ENCODE measurements around the gene CEP63.

DNA sequence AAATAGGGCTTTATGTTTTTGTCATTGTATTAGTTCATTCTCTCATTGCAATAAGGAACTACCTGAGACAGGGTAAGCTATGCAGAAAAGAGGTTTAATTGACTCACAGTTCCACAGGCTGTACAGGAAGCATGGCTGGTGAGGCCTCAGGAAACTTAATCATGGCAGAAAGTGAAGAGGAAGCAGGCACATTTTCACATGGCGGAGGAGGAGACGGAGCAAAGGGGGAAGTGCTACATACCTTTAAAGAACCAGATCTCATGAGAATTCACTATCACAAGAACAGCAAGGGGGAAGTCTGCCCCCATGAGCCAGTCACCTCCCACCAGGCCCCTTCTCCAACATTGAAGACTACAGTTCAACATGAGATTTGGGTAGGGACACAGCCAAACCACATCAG lies 25.6 kb downstream of the CEP63 start:
- TF ChIP-seq, protein P1, sequence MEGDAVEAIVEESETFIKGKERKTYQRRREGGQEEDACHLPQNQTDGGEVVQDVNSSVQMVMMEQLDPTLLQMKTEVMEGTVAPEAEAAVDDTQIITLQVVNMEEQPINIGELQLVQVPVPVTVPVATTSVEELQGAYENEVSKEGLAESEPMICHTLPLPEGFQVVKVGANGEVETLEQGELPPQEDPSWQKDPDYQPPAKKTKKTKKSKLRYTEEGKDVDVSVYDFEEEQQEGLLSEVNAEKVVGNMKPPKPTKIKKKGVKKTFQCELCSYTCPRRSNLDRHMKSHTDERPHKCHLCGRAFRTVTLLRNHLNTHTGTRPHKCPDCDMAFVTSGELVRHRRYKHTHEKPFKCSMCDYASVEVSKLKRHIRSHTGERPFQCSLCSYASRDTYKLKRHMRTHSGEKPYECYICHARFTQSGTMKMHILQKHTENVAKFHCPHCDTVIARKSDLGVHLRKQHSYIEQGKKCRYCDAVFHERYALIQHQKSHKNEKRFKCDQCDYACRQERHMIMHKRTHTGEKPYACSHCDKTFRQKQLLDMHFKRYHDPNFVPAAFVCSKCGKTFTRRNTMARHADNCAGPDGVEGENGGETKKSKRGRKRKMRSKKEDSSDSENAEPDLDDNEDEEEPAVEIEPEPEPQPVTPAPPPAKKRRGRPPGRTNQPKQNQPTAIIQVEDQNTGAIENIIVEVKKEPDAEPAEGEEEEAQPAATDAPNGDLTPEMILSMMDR (IDR thresholded peaks at IDR 0.05; ENCODE audit: control extremely low read depth in 1 of 3, insufficient read depth in 1 of 3, low read depth in 1 of 3, low read length in 3 of 3), result no peak
- no peak for TF ChIP-seq SP1 (IDR thresholded peaks at IDR 0.05; ENCODE audit: low read depth, low read length)

All from H1 (cell line).